Hepatocyte (in vitro differentiated cells): ENCODE measurements around the gene GLRA3.

Experiments
- EZH2 ChIP-seq: fragments of 200-600 bp; sonication (generic); IDR thresholded peaks from 2 replicates; pipeline ENCODE4 v1.6.1; 2016; ENCODE audit warnings: antibody characterized with exemption, mild to moderate bottlenecking, borderline replicate concordance
- EZH2phosphoT487 ChIP-seq: fragments of 200-600 bp; sonication (generic); IDR thresholded peaks from one replicate; pipeline ENCODE4 v1.6.1; 2018; ENCODE audit warnings: antibody characterized with exemption, mild to moderate bottlenecking, low read depth, moderate library complexity; ENCODE audit not compliant: unreplicated experiment, severe bottlenecking
- TF ChIP-seq, protein P1 (sequence below): fragments of 200-600 bp; sonication (generic); IDR thresholded peaks from 2 replicates; pipeline ENCODE4 v1.5.1; 2016; ENCODE audit warnings: antibody characterized with exemption, mild to moderate bottlenecking; ENCODE audit not compliant: poor library complexity

DNA sequence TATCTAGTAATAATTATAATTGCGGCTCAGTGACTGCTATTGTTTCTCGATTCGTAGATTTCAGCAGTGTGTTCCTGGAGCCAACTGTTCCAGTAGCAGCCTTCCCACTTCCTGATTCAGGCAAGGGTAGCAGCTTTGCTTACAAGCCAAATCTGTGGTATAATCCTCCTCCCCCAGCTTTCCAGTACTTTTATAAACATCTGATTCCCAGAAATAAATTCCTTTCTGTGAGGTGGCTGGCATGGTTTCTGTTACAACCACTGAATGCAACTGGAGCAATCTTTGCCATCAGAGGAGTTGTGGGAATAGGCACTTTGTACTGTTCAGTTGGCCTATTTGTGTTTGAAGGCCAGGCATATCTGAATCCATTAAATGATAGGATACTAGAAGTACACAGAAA, 80.0 kb downstream of the GLRA3 start:
- TF ChIP-seq EZH2, result no peak
- TF ChIP-seq, protein P1, sequence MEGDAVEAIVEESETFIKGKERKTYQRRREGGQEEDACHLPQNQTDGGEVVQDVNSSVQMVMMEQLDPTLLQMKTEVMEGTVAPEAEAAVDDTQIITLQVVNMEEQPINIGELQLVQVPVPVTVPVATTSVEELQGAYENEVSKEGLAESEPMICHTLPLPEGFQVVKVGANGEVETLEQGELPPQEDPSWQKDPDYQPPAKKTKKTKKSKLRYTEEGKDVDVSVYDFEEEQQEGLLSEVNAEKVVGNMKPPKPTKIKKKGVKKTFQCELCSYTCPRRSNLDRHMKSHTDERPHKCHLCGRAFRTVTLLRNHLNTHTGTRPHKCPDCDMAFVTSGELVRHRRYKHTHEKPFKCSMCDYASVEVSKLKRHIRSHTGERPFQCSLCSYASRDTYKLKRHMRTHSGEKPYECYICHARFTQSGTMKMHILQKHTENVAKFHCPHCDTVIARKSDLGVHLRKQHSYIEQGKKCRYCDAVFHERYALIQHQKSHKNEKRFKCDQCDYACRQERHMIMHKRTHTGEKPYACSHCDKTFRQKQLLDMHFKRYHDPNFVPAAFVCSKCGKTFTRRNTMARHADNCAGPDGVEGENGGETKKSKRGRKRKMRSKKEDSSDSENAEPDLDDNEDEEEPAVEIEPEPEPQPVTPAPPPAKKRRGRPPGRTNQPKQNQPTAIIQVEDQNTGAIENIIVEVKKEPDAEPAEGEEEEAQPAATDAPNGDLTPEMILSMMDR, result no peak
- no peak for TF ChIP-seq EZH2phosphoT487
